ENCODE data around the gene TBX5.
A peak's percentile ranks its signal among the peaks of the same experiment; 100 is the strongest.

The TBX5 gene

DNA sequence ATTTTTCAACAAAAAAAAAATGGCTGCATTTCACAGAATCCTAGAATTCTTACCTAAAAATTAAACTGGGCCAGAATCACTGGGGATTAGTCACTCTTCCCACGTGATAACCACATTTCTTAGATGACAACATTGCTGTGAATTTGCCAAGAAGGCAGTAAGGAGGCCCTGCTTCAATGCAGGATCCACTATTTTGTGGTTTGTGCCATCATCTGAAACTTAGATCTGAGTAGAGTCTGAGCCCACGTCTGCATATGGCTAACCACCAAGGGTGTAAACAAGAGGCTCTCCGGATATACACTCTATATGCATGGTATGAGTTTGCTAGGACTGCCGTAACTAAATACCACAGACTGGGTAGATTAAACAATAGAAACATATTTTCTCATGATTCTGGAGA, 24.4 kb upstream of the TBX5 start:
- DNase-seq = no peak

DNA sequence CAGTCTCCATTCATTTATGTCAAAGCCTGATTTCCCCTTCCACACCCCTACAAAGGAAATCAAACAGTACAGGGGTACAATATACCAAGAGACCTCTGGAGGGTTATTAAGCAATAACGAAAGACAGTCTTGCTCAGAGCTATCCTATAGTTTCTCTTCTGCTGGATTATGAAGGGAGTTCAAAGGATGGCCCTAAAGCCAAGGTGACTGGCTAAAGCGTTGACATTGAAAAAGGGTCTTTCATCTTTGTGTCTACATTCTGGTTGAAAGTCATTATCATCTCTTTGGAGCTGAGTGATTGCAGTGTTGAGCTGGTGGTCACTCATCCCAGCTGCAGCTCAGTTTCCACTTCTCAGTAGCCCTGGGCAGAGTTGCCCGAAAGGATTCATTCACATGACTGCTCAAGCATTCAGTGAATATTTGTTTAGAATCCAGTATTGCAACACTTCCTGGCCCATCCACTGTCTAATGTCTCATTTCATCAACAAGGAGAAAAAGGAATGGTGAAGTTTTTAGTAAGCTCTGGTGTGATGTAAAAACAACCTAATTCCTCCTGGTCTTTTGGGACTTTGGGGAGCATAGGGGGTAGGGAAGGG, 19.2 kb upstream of the TBX5 start:
- peak; percentile 79 for DNase-seq

GRCh38 chr12:114420944-114421335, 15.0 kb upstream of the TBX5 start:
- DNase-seq = no peak

GRCh38 chr12:114420182-114420943, 14.4 kb upstream of the TBX5 start:
- DNase-seq = no peak

- DNase-seq = no peak
These were observed 10.1 kb upstream of the TBX5 start for GRCh38 chr12:114416028-114416427.

DNA sequence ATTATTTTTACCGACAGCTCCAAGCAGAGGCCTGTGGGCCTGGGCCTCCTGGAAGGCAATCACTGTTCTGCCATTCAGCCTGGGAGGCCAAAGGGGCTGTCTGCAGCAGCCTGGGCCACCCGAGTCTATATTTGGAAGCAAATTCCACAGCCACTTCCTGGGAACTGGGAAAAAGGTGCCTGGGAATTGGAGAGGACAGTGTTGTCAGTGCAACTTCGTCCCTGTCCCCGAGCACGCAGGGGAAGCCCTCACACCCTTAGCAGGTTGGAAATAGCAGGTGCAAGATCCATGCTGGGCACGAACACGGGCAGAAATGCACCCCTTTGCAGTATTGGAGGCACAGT, 9.6 kb upstream of the TBX5 start:
- no peak for DNase-seq

- DNase-seq = no peak
These were observed 9.1 kb upstream of the TBX5 start for GRCh38 chr12:114414866-114415524.

DNA sequence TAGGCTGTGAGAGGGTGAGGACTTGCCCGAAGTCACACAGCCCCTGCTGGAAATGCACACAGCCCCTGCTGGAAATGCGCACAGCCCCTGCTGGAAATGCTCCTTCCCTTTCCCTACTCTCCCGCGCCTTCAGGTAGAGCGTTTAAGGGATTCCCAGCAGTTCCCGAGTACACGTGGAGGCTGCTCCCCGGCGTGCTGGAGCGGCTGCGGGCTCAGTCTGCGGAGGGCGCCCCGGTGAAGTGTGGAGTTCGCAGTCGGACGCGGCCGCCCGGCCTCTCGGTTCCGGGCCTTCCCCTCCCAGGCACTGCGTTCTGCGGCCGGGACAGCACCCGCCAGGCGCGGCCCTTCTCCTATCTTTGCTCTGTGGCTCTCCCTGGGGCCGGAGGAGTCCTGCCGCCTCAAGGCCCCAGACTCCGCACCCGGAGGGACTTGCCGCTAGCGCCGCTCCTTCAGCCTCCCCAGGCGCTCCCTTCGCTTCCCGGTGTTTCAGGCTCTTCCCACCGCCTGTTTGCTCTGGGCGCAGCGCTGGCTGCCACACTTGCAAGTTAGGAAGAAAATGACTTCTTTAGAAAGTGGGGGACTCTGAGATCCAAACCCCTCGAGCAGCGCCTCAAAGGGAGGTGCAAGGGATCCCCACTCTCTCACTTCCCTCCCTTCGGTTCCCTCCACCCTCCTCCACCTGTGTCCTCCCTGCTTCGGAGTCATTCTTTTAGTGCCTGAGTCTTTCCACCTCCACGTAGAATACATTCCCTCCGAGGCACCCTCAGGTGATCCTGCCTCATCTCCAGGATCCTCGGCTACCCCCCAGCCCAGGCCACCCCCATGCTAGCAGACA, 8.3 kb upstream of the TBX5 start:
- no peak for DNase-seq

- DNase-seq = no peak
These were observed 7.1 kb upstream of the TBX5 start for GRCh38 chr12:114412825-114413749.

GRCh38 chr12:114412307-114412706, 6.4 kb upstream of the TBX5 start:
- no peak for DNase-seq

GRCh38 chr12:114411071-114411837, 5.3 kb upstream of the TBX5 start:
- no peak for DNase-seq

GRCh38 chr12:114409852-114410600, 4.1 kb upstream of the TBX5 start:
- DNase-seq = no peak

- no peak for DNase-seq
These were observed 3.2 kb upstream of the TBX5 start for GRCh38 chr12:114408886-114409851.

DNA sequence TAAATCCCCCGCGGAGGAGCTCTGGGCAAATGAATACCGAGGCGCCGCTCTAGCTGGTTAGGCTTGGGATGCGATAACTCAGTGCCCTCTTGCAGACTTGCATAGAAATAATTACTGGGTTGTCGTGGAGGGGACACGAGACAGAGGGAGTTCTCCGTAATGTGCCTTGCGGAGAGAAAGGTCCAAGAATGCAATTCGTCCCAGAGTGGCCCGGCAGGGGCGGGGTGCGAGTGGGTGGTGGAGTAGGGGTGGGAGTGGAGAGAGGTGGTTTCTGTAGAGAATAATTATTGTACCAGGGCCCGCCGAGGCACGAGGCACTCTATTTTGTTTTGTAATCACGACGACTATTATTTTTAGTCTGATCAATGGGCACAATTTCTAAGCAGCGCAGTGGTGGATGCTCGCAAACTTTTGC, 2.5 kb upstream of the TBX5 start:
- DNase-seq = no peak

GRCh38 chr12:114407842-114408411, 2.0 kb upstream of the TBX5 start:
- DNase-seq = no peak

GRCh38 chr12:114406984-114407841, 1.3 kb upstream of the TBX5 start:
- no peak for DNase-seq

- peak; percentile 16 for DNase-seq
These were observed 506 bp upstream of the TBX5 start for GRCh38 chr12:114406316-114406983.
